Osteoblast (primary cell): ENCODE data around the gene SPTB. TPM values are rescaled to one million over a fixed set of nuclear protein-coding genes. Genes with fewer than 3 reads are reported as not detected.

Source experiments
- DNase-seq: peaks from one replicate; pipeline ENCODE4 v3.0.0; 2011; ENCODE audit warnings: low spot score, mixed read lengths; ENCODE audit not compliant: insufficient read length; ENCODE audit errors: missing footprints
- H2AFZ ChIP-seq: 2 replicates; pipeline ENCODE4 v1.6.0; 2011; ENCODE audit warnings: mild to moderate bottlenecking, low read length
- H3K27ac ChIP-seq: 2 replicates; pipeline ENCODE4 v1.5.1; 2011; ENCODE audit warnings: mild to moderate bottlenecking, low read depth, low read length, moderate library complexity
- H3K27me3 ChIP-seq: 2 replicates; pipeline ENCODE4 v1.6.0; 2012; ENCODE audit warnings: mild to moderate bottlenecking, control low read depth, inconsistent platforms, low read length, moderate library complexity; ENCODE audit not compliant: insufficient read depth
- H3K36me3 ChIP-seq: 2 replicates; pipeline ENCODE4 v1.5.1; 2011; ENCODE audit warnings: mild to moderate bottlenecking, low read length, control low read depth, moderate library complexity; ENCODE audit not compliant: insufficient read depth
- H3K4me1 ChIP-seq: 2 replicates; pipeline ENCODE4 v1.5.1; 2011; ENCODE audit warnings: mild to moderate bottlenecking, low read length, control low read depth, moderate library complexity; ENCODE audit not compliant: insufficient read depth
- H3K4me2 ChIP-seq: 2 replicates; pipeline ENCODE4 v1.6.0; 2011; ENCODE audit warnings: mild to moderate bottlenecking, low read length; ENCODE audit not compliant: insufficient read depth
- H3K4me3 ChIP-seq: fragments of 200-600 bp; sonication (generic); 3 replicates; pipeline ENCODE4 v1.5.1; 2012; ENCODE audit warnings: mild to moderate bottlenecking, low read length, inconsistent platforms; ENCODE audit not compliant: insufficient read depth
- H3K79me2 ChIP-seq: 2 replicates; pipeline ENCODE4 v1.6.0; 2012; ENCODE audit warnings: mild to moderate bottlenecking, low read length, control low read depth, inconsistent platforms; ENCODE audit not compliant: insufficient read depth
- H3K9me3 ChIP-seq: 2 replicates; pipeline ENCODE4 v1.5.1; 2011; ENCODE audit warnings: low read depth, low read length, control low read depth
- H4K20me1 ChIP-seq: 2 replicates; pipeline ENCODE4 v1.6.0; 2012; ENCODE audit warnings: mild to moderate bottlenecking, low read length, control low read depth; ENCODE audit not compliant: insufficient read depth
- CTCF ChIP-seq: IDR thresholded peaks from 2 replicates; pipeline ENCODE4 v1.5.1; 2011; ENCODE audit warnings: mild to moderate bottlenecking, low read depth, low read length, moderate library complexity; ENCODE audit errors: extremely low read depth
- total RNA-seq: library from RNA; depleted of rRNA; stranded (reverse); fragments of >200 nt; gene quantifications from 2 replicates; pipeline ENCODE4 v1.2.3, GENCODE V29; 2012

The SPTB gene
- total RNA-seq, 1 donor, result under 0.01 TPM

DNA sequence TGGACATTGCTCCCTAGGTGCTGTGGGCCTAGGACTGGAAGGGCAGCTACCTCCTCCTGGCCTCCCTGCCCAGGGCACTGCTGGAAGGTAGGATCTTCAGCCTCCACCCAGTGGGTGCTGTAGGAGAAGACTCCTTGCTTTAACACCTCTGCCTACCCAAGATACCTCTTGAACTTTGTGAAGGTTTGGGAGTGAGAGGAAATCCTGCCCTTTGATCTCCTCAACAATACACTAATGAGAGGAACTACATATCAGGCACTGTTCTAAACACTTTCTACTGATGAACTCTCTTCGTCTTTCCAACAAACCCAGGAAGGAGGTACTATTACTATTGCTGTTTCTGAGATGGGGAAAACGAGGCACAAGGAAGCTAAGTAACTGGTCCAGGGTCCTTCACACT lies 108.5 kb downstream of the SPTB start:
- H2AFZ ChIP-seq, result no peak overlapping the region
- H3K4me1 ChIP-seq, result no peaks in the 10 kb centered on the region
- H3K79me2 ChIP-seq, result no peaks in the 10 kb centered on the region
- no peak overlapping the region for H3K4me2 ChIP-seq
- no peak for DNase-seq
- H4K20me1 ChIP-seq, result no peaks in the 10 kb centered on the region
- no peak for TF ChIP-seq CTCF
- H3K27me3 ChIP-seq, result peaks cover 13% of the 10 kb centered on the region
- no peaks in the 10 kb centered on the region for H3K9me3 ChIP-seq
- no peaks in the 10 kb centered on the region for H3K36me3 ChIP-seq
- no peak overlapping the region for H3K27ac ChIP-seq
- H3K4me3 ChIP-seq, result no peak overlapping the region

DNA sequence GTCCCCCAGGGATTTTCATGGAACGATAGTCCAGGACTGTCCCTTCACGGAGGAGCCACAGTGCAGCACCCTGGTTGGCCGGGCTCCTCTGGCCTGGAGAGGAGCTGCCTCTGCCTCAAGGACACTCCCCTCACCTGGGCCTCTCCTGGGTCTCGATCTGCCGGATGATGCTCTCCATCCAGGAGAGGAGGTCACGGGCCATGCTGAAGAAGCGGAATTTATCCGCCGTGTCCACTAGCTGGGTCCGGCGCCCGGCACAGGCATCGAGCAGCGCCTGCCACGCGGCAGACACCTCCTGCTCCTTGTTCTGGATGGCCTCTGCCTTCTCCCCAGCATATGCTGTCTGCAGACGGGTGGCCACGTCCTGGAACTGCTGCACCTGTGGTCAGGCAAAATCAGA lies 109.0 kb downstream of the SPTB start:
- Histone ChIP-seq H3K4me3 (no peak overlapping the region), H4K20me1 (no peaks in the 10 kb centered on the region), H3K36me3 (no peaks in the 10 kb centered on the region), H3K79me2 (no peaks in the 10 kb centered on the region), H3K9me3 (no peaks in the 10 kb centered on the region), H3K27ac (no peak overlapping the region), H3K4me1 (no peaks in the 10 kb centered on the region), H2AFZ (no peak overlapping the region), H3K27me3 (peaks cover 13% of the 10 kb centered on the region), H3K4me2 (no peak overlapping the region)
- DNase-seq, result peak; percentile 56
- no peak for TF ChIP-seq CTCF

- peak; percentile 87 for DNase-seq
Measured at GRCh38 chr14:64769096-64770020, 110.3 kb downstream of the SPTB start.

More at GRCh38 chr14:64769096-64770020, 110.3 kb downstream of the SPTB start:
- Histone ChIP-seq H3K36me3 (no peaks in the 10 kb centered on the region), H3K79me2 (no peaks in the 10 kb centered on the region), H3K4me2 (no peak overlapping the region), H3K4me3 (no peak overlapping the region), H3K27me3 (peaks cover 10% of the 10 kb centered on the region), H4K20me1 (no peaks in the 10 kb centered on the region), H3K4me1 (peaks cover 4% of the 10 kb centered on the region), H3K9me3 (no peaks in the 10 kb centered on the region), H3K27ac (no peak overlapping the region), H2AFZ (no peak overlapping the region)
- TF ChIP-seq CTCF, result no peak
